ENCODE data around the gene HOMER2. TPM values are rescaled to one million over a fixed set of nuclear protein-coding genes. Genes with fewer than 3 reads are reported as not detected.

The HOMER2 gene
- total RNA-seq, 4 donors from 2014 or later: 3.6 to 9.8 (median 7.4) TPM

DNA sequence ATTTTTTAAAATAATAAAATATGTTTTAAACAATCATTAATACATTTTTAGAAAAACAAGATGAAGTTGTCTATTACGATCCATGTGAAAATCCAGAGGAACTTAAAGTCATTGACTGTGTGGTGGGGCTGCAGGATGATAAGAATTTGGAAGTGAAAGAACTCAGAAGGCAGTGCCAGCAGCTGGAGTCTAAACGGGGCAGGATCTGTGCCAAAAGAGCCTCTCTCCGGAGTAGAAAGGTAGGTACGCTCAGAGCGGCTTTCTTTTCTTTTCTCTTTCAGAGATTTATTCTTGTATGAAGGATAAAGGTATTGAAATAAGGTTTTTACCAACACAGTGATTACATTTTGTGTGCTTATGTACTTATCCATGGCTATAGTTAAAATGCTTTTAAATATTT lies 129.5 kb downstream of the HOMER2 start:
- TF ChIP-seq, protein P1, sequence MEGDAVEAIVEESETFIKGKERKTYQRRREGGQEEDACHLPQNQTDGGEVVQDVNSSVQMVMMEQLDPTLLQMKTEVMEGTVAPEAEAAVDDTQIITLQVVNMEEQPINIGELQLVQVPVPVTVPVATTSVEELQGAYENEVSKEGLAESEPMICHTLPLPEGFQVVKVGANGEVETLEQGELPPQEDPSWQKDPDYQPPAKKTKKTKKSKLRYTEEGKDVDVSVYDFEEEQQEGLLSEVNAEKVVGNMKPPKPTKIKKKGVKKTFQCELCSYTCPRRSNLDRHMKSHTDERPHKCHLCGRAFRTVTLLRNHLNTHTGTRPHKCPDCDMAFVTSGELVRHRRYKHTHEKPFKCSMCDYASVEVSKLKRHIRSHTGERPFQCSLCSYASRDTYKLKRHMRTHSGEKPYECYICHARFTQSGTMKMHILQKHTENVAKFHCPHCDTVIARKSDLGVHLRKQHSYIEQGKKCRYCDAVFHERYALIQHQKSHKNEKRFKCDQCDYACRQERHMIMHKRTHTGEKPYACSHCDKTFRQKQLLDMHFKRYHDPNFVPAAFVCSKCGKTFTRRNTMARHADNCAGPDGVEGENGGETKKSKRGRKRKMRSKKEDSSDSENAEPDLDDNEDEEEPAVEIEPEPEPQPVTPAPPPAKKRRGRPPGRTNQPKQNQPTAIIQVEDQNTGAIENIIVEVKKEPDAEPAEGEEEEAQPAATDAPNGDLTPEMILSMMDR (IDR thresholded peaks at IDR 0.05; ENCODE audit: low read depth): no peak

DNA sequence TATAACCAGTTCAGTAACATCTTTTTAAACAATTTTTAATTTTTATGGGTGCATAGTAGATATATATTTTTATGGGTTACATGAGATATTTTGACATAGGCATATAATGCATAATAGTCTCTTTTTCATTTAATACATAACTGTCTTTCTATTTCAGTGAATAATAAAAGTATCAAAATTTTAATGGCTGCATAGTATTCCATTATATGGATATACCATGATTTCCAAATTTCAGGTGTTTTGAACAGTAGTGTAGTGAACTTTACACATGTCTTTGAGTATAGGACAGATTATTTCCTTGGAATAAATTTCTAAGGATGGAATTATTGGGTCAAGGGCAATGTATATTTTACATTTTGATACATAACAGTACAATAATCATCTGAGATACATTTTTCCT lies 132.4 kb downstream of the HOMER2 start:
- TF ChIP-seq, protein P1 (IDR thresholded peaks at IDR 0.05; ENCODE audit: low read depth): no peak

DNA sequence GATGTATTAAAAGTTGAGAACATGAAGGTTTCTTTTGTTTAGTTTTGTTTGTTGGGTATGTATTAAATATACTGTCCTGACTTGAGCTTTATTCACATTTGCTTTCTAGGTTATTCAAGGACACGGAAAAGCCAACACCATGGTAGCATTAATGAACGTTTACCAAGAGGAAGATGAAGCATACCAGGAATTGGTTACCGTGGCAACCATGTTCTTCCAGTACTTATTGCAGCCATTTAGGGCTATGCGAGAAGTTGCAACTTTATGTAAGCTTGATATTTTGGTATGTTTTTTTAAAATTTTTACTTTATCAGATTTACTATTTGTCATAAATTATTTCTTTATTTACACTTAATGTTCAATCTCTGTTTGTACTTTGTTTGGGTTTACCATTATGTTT lies 139.5 kb downstream of the HOMER2 start:
- TF ChIP-seq, protein P1 (IDR thresholded peaks at IDR 0.05; ENCODE audit: low read depth): no peak

DNA sequence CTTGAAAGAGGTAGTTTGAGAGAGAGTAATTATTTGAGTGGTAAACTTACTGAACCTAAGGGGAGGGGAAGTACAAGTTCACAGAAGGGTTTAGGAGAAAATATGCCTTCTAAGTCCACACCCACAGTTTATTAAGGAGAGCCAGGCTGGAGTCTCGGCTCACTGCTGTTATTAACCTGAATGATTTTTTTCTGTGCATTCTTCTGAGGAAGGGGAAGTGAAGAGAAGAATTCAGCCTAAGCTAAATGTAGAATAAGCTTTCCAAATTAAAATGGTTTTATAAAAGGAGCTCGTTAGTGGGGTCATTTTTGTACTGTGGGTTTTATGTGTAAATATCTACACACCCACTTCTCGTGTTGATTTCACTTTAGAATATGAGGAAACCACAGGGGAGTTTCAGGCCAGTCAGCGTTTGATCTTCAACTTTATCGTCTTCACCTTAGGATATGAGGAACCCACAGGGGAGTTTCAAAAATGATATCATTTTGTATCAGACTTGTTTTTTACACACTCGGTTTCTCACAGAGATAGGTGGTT lies 141.6 kb downstream of the HOMER2 start:
- TF ChIP-seq, protein P1 (IDR thresholded peaks at IDR 0.05; ENCODE audit: low read depth): no peak

DNA sequence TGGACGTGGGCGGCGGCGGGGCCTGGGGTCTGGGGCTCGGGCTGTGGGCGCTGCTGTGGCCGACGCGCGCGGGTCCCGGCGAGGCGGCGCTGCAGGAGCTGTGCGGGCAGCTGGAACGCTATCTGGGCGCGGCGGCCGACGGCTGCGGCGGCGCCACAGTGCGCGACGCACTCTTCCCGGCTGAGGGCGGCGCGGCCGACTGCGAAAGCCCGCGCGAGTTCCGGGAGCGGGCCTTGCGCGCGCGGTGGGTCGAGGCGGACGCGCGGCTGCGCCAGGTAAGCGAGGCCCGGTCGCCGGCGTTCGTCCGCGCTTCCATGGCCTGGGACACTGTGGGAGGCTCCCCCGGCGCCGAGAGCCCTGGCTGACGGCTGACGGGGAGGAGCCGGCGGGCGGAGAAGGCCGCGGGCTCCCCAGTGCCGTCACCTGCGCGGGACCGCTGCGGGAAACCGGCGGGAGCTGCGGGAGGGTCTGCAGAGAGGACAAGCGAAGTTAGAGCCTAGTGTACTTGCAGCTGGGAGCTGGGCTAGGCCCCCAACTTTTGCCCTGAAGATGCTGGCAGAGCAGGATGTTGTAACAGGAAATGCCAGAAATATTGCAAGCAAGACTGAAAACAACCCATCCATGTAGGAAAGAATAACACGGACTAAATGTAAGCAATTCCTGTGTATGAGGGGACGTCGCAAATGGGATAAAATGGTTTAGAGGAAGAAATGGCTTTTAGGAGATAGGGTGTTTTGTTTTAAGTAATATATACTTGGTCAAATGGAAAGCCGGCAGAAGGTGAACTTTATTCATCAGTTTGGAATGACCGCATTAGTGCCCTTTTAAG lies 142.2 kb downstream of the HOMER2 start:
- TF ChIP-seq, protein P1 (IDR thresholded peaks at IDR 0.05; ENCODE audit: low read depth): no peak

DNA sequence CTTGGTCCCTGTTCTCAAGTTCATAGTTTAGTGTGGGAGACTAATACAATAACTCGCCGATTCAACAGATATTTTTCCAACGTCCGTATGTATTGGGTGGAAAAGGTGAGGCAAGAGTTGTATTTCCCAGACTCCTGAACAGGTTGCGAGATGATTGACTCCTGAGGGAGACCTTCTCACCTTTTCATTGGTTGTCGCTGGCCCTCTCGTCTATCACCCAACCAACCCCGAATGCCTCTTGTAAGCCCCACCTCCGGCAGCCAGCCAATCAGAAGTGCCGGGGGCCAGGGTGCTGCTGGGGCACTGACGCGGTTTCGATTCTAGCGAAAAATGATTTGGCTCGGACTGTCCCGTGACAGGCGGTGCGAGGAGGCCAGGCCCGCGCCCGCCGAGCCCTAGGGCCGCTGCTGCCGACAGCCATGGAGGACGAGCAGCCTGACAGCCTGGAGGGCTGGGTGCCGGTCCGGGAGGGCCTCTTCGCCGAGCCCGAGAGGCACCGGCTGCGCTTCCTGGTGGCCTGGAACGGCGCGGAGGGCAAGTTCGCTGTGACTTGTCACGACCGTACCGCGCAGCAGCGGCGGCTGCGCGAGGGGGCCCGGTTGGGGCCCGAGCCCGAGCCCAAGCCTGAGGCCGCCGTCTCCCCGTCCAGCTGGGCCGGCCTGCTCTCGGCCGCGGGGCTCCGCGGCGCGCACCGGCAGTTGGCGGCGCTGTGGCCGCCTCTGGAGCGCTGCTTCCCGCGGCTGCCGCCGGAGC lies 143.0 kb downstream of the HOMER2 start, which contains the start of gene WHAMM:
TSS of gene WHAMM (plus strand) at position 321 of the 753 bp plus-strand sequence. CDS start at position 420, 99 bp downstream.
- TF ChIP-seq, protein P1 (IDR thresholded peaks at IDR 0.05; ENCODE audit: low read depth): no peak

DNA sequence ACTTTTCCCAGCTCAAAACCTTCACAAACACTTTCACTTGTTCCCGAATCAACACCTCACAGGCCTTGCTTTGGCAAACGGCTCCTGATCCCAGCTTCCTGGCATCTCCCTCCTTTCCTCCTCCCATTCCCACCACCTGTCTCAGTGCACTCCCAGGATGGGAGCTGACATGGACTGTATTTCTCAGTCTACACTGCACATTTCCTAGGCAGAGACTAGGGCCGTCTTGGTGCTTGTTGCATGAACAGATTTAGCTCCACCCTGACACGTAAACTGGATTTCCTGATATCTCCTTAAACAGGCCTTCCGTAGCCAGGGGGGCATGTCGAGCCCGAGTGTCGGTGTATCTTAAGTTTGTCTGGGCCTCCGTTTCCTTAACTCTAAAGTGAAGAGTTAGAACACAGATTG lies 143.9 kb downstream of the HOMER2 start:
- TF ChIP-seq, protein P1 (IDR thresholded peaks at IDR 0.05; ENCODE audit: low read depth): no peak

Data from subcutaneous adipose tissue (tissue), 4 donors.